Activated CD4-positive, CD25-positive, alpha-beta regulatory T cell treated with anti-CD3 and anti-CD28 coated beads, Interleukin-2, amount 50 U/mL, for 24 hours (primary cell): ENCODE measurements around the gene SKIDA1.
"Not testable (repeated sequence)": the region's sequence is repeated elsewhere in the genome, so short reads cannot be mapped to it uniquely, and the experiment has no call there.

Experiments used
- ATAC-seq, 2 donors: fragments of 150-1000 bp; cut with Tn5 transposase; one replicate each; pipeline ENCODE4 v1.10.0; 2021; ENCODE audit warnings: mild to moderate bottlenecking in 1 of 2, moderate library complexity in 1 of 2

SKIDA1 gene

GRCh38 chr10:21525367-21526187 is at the start of gene SKIDA1:
Gene SKIDA1 (minus strand): TSS chr10:21525682. CDS start chr10:21517822, 7,860 bp downstream.
- ATAC-seq: peak; percentile 64 to 69

GRCh38 chr10:21574514-21574913 is 49.0 kb upstream of the SKIDA1 start:
- ATAC-seq: not testable (repeated sequence)

- no peak for ATAC-seq
These were observed 47.1 kb upstream of the SKIDA1 start for GRCh38 chr10:21572578-21572977.

DNA sequence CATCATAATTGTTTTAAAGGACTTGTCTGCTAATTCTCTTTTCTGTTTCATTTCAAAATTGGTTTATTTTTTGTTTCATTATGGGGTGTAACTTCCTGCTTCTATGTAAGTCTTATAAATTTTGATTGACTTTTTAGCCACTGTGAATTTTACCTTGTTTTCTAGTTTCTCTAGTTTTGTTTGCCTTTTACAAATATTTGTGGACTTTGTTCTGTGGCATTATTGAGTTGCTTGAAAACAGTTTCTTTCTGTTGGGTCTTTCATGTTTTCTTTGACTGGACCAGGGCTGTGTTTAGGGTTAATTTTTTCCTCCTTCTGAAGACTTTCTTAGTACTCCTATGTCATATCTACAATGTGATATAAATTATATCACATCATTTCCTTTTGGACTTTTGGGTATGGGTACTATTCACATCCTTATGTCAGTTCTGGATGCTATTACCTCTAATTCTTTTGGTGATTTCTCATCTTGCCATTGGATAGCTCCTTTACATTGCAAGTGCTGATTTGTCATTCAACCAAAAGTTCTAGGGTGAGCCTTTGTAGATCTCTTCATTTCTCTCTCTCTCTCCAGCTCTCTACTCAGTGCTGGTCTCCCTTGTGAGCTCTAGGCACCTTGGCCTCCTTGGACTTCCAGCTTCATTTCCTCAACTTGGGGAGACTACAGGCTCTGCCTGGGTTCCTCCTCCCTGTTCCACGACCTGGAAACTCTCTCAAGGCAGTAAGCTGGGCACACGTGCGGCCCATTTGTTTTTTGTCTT is 45.5 kb upstream of the SKIDA1 start:
- no peak for ATAC-seq

- ATAC-seq: not testable (repeated sequence)
These were observed 33.5 kb upstream of the SKIDA1 start for GRCh38 chr10:21558984-21559383.

GRCh38 chr10:21556527-21556926 is 31.0 kb upstream of the SKIDA1 start:
- no peak for ATAC-seq

- ATAC-seq: no peak
These were observed 27.2 kb upstream of the SKIDA1 start for GRCh38 chr10:21552638-21553037.

DNA sequence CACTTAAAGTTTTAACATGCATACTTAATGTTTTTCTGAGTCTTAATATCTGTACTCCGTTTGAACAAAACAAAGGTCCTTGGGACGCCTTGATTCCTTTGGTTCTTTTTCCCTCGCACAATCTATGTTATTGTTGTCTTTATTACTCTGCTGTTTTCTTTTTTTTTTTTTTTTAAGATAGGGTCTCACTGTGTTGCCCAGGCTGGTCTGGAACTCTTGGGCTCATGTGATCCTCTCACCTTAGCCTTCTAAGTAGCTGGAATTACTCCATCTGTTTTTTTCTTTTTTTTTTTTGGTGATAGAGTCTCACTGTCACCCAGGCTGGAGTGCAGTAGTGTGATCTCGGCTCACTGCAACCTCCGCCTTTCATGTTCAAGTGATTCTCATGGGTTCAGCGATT is 21.8 kb upstream of the SKIDA1 start:
- no peak for ATAC-seq

DNA sequence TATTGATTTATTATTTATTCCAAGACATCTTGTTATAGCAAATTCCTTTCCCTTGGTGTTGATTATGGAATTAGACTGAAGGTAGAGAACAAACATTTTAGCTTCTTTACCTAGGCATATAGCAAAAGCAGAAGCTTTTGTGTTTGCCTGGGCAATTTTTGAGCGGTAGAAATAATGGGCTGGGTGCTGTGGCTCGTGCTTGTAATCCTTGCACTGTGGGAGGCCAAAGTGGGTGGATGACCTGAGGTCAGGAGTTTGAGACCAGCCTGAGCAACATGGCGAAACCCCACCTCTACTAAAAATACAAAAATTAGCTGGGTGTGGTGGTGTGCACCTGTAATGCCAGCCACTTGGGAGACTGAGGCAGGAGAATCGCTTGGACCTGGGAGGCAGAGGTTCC is 15.2 kb upstream of the SKIDA1 start:
- not testable (repeated sequence) for ATAC-seq

DNA sequence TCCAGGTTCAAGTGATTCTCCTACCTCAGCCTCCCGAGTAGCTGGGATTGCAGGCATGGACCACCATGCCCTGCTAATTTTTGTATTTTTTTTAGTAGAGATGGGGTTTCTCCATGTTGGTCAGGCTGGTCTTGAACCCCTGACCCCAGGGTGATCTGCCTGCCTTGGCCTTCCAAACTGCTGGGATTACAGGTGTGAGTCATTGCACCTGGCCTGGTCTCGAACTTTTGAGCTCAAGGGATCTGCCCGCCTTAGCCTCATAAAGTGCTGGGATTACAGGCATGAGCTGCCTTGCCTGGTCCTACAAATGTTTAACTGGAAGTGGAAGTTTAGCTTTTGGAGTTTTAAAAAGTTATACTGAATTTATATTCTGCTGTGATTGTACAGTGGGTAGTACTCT is 11.4 kb upstream of the SKIDA1 start:
- ATAC-seq: no peak

DNA sequence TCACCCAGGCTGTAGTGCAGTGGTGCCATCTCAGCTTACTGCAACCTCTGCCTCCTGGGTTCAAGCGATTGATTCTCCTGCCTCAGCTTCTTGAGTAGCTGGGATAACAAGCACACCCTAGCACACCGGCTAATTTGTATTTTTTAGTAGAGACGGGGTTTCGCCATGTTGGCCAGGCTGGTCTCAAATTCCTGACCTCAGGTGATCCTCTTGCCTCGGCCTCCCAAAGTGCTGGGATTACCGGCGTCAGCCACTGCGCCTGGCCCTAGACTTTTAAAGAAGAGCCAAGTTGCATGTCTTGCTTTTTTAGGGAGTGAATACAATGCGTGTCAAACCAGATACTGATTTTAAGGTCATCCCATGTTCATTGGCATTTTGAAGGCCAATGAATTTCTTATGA is 10.5 kb upstream of the SKIDA1 start:
- ATAC-seq: not testable (repeated sequence)

DNA sequence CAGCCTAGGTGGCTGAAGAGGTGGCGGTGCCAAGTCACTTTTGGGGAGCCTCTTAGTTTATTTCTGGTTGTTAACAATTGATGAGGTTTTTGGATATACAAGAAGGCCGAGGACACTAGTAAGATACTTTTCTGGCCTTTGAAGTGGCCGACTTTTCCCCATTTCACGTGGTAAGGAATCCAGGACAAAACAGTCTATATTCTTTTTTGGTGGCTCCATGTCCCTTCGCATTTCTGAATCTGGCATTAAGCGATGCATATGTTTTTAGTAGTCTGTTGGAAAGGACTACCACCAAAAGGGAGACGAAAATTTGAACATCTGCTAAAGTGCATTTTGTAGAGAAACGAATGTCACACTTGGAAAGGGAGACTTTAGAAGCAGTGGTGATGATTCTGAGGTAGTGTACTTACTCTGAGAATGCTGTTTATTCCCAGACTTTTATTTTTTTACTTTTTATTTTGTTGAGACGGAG is 10.0 kb upstream of the SKIDA1 start:
- no peak for ATAC-seq

GRCh38 chr10:21534604-21535493 is 9.4 kb upstream of the SKIDA1 start:
- ATAC-seq: peak; percentile 30 to 31

DNA sequence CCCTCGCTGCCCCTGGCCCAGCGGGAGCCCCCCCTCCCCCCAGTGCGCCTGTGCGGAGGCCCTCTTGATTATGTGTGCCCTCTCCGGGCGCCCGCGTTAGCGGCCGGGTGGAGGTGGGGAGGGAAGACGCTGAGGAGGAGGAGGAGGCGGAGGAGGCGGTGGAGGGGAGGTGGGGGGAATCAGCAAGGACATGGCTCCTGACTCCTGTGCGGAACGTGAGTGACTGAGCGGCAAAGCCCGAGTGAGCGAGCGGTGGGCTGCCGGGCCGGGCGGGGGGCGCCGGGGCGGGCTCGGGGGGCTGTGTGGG is 8.8 kb upstream of the SKIDA1 start:
- ATAC-seq: no peak

DNA sequence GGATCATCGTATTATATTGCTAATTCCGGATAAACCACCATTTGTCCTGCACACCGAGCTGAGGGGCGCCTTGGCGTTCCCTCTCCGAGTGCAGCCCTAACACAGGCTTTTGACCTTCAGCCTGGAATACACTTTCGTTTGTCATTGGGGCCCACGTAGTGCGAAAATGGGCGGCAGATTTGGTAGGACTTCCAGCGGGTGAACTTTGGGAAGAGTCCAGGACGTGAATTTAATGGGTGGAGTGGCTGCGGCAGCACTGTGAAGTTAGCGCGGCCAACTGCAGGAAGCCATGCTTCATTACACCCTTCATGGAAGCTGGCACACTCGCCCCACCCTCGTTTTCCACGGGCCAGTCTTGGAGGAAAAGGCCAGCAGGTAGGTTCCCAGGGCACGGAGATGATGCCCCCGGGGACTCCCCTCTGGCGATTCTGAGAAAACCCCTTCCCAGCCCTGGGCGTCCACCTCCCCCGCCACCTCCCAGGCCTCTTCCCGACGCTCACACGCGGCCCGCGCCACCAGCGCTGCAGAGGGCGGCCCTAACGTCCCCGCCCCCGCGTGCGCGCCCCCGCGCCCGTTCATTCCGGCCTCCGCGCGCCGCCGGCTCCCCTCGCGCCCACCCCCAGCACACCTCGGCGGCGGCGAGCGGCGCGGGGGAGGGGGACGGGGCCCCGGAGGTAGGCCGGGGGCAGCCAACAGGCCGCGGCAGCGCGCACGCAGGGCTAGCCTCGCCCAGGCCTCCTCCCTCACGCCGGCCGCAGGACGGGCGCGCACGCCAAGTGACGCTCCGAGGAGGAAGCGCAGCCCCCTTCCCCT is 8.2 kb upstream of the SKIDA1 start, which contains the start of gene MLLT10:
MLLT10 (plus strand) TSS at position 766 of the 813 bp plus-strand sequence. CDS start 413 bp downstream, outside the sequence.
- ATAC-seq: peak; percentile 90 to 91

- ATAC-seq: no peak
These were observed 7.4 kb upstream of the SKIDA1 start for GRCh38 chr10:21532694-21533466.

GRCh38 chr10:21531164-21531563 is 5.7 kb upstream of the SKIDA1 start:
- ATAC-seq: no peak

- no peak for ATAC-seq
These were observed 5.2 kb upstream of the SKIDA1 start for GRCh38 chr10:21530641-21531040.

DNA sequence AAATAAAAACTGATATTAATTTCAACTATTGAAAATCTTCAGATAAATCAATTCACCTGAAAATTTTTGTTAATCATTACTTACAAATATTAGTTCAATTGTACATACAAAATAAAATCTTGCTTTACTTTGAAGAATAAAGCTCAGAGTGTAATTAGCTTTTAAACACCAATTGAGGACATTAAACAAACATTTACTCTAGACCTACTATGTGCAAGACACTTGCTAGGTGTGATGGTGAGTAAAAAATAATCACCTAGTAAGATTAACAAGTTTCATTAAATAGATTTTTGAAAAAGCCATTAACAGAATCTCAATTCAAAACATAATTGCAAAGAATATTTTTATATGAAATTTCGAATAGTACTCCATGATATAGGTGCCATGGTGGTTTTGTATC is 4.7 kb upstream of the SKIDA1 start:
- no peak for ATAC-seq

- no peak for ATAC-seq
These were observed 3.8 kb upstream of the SKIDA1 start for GRCh38 chr10:21529032-21529910.
